ENCODE measurements around the gene MED13L. TPM values are rescaled to one million over a fixed set of nuclear protein-coding genes. Genes with fewer than 3 reads are reported as not detected.

Gene MED13L
- total RNA-seq, 3 donors from 2014 or later: 248 to 387 (median 279) TPM

DNA sequence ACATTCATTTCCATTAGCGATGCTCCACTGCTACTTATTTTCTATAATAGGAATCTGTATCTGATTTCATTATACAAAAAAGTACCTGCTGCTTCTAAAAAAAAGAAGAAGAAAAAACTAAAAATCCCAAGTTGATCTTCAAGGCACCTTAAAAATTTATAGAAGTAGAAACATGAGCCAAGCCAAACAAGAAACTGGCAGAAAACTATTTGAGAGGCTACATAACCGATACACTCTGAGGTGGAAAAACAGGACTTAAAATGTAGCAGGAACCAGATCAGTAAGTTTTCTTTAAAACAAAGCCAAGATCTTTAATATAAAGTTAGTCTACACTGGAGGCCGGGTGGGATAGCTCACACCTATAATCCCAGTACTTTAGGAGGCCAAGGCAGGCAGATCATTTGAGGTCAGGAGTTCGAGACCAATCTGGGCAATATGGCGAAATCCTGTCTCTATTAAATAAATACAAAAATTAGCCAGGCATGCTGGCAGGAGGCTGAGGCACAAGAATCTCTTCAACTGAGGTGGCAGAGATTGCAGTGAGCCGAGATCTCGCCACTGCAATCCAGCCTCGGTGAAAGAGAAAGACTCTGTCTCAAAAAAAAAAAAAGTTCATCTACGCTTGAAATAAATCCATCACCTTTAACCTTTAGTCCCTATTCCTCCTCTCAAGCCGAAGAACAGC, 278.6 kb downstream of the MED13L start:
- Histone ChIP-seq H3K9me3 (no peaks in the 10 kb centered on the region), H3K36me3 (peaks cover 12% of the 10 kb centered on the region), H3K27ac (peak overlapping the region; percentile 56 to 66), H3K4me3 (no peak overlapping the region), H3K27me3 (no peaks in the 10 kb centered on the region), H3K4me1 (peaks cover 0 to 9% of the 10 kb centered on the region in 2 donors)
- no peak for DNase-seq (ENCODE audit: low spot score in 2 of 2)
- TF ChIP-seq POLR2AphosphoS5 (IDR thresholded peaks at IDR 0.05) (no peak), POLR2A (IDR thresholded peaks at IDR 0.05) (no peak)
- TF ChIP-seq, protein P1, sequence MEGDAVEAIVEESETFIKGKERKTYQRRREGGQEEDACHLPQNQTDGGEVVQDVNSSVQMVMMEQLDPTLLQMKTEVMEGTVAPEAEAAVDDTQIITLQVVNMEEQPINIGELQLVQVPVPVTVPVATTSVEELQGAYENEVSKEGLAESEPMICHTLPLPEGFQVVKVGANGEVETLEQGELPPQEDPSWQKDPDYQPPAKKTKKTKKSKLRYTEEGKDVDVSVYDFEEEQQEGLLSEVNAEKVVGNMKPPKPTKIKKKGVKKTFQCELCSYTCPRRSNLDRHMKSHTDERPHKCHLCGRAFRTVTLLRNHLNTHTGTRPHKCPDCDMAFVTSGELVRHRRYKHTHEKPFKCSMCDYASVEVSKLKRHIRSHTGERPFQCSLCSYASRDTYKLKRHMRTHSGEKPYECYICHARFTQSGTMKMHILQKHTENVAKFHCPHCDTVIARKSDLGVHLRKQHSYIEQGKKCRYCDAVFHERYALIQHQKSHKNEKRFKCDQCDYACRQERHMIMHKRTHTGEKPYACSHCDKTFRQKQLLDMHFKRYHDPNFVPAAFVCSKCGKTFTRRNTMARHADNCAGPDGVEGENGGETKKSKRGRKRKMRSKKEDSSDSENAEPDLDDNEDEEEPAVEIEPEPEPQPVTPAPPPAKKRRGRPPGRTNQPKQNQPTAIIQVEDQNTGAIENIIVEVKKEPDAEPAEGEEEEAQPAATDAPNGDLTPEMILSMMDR (IDR thresholded peaks at IDR 0.05): no peak
- intact Hi-C loops (cut with DNase I; ENCODE audit: low total_unique reads): no loop called here

DNA sequence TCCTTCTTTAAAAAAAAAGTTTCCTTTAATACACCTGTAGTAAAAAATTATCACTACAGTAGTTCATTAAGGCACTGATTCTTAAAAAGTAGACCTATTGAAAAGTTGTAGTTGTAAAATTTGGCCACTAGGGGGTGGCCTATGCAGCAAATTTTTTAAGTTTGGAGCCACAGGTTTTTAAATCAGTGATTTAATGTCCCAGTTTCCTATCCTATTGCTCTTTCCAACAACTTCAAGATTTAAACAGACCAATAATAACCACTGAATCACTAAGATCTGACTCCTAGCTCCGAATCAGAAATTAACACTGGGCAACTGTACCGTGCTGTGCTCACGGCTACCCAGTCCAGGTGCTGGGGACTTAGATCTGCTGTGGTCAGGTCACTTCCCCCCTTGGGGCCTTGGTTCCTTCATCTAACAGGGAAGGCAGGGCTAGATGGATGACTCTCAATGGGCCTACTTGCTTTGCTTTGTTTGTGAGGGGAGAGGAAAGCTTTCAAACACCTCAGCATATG, 279.3 kb downstream of the MED13L start:
- Histone ChIP-seq H3K9me3 (no peaks in the 10 kb centered on the region), H3K27me3 (no peaks in the 10 kb centered on the region), H3K4me3 (no peak overlapping the region), H3K36me3 (peaks cover 11% of the 10 kb centered on the region), H3K27ac (peak overlapping the region; percentile 56 to 66), H3K4me1 (peaks cover 0 to 9% of the 10 kb centered on the region in 2 donors)
- TF ChIP-seq, protein P1 (IDR thresholded peaks at IDR 0.05): peak; percentile 76 to 91 (median 83)
- TF ChIP-seq POLR2A (IDR thresholded peaks at IDR 0.05): no peak
- no peak for TF ChIP-seq POLR2AphosphoS5 (IDR thresholded peaks at IDR 0.05)
- intact Hi-C loops (cut with DNase I; ENCODE audit: low total_unique reads): no loop called here
- no peak for DNase-seq (ENCODE audit: low spot score in 2 of 2)

DNA sequence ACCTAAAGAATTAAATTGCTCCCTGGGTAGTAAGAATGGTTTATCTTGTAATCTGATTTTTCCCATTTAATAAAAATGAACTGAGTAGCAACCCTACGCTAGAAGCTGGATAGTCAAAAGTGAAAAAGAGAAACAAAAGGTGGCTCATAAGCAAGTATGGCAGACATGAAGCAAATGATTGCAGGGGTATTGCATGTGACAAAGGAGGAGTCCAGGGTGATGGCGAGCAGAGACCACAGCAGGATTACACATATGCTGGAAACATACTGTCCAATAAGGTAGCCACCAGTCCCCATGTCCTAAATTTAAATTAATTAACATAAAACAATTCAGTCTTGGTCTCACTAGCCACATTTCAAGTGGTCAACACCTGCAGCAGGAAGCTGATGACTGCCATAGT, 283.8 kb downstream of the MED13L start:
- no peaks in the 10 kb centered on the region for H3K4me1 ChIP-seq
- H3K27ac ChIP-seq: no peak overlapping the region
- DNase-seq (ENCODE audit: low spot score in 2 of 2): no peak
- intact Hi-C loops (cut with DNase I; ENCODE audit: low total_unique reads): no loop called here
- H3K9me3 ChIP-seq: no peaks in the 10 kb centered on the region
- no peaks in the 10 kb centered on the region for H3K27me3 ChIP-seq
- no peak for TF ChIP-seq POLR2AphosphoS5 (IDR thresholded peaks at IDR 0.05)
- no peak overlapping the region for H3K4me3 ChIP-seq
- H3K36me3 ChIP-seq: peaks cover 19% of the 10 kb centered on the region

DNA sequence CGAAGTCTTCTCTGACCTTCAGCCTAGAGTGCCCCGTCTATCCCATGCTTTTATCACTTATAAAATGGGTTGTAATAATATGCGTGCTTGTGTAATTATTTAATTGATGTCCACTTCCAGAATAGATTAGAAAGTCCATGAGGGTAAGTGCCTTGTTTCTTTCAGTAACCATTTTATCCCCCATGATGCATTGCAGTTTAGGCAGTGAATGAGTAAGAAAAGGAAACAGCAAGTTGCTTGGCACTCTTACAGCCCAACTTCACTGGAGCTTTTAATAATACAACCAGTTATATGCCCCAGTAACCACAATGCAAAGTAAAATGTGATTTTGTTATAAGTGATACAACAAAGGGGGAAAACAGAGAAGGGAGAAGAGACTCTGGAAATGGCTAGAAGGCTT, 287.3 kb downstream of the MED13L start:
- DNase-seq (ENCODE audit: low spot score in 2 of 2): no peak
- H3K9me3 ChIP-seq: no peaks in the 10 kb centered on the region
- intact Hi-C loops (cut with DNase I; ENCODE audit: low total_unique reads): no loop called here
- H3K36me3 ChIP-seq: peaks cover 13% of the 10 kb centered on the region
- no peaks in the 10 kb centered on the region for H3K4me1 ChIP-seq
- TF ChIP-seq POLR2A (IDR thresholded peaks at IDR 0.05) (no peak), POLR2AphosphoS5 (IDR thresholded peaks at IDR 0.05) (no peak)
- TF ChIP-seq, protein P1 (IDR thresholded peaks at IDR 0.05): no peak
- H3K27me3 ChIP-seq: no peaks in the 10 kb centered on the region
- H3K27ac ChIP-seq: no peak overlapping the region
- no peak overlapping the region for H3K4me3 ChIP-seq

DNA sequence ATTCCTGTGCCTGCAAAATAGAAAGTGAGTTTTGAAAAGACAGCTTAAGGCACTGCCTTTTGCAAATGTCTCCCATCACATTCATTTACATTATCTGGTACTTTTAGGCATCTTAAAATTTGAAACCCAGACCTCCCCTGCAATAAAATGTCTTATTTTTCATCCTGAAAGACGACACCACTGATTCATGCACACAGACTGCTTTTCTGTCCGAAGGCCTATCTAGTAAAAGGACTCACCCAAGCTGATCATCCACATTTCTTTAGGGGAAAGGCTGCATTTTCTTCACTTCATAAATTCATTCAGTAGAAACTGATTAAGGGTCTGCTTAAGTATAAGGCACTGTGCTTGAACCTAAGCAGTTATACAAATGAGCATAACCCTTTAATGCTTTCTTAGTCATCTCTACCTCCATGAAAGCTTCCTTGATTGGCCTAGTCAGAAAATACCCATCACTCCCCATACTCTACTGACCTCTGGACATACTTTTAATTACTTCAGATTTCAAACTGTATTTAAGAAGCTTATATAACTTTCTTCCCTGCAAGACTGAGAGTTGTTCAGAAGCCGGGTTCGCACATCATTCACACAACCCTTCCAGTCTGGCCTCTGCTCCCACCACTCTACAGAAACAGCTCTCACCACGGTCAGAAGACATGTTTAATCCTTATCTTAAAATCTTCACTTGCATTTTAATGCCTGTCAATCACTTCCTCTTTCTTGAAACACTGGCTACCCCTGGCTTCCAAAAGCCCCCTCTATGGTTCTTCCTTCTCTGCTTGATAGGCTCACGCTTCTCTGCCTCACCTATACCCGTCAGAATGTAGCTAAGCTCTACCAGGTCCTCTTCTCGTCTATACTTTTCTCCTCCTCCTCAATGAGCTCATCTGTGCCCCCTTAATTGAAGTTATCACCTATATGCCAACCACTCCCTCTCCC, 288.6 kb downstream of the MED13L start:
- intact Hi-C loops (cut with DNase I; ENCODE audit: low total_unique reads): no loop called here
- no peaks in the 10 kb centered on the region for H3K4me1 ChIP-seq
- no peak overlapping the region for H3K4me3 ChIP-seq
- DNase-seq (ENCODE audit: low spot score in 2 of 2): no peak
- H3K27me3 ChIP-seq: no peaks in the 10 kb centered on the region
- H3K9me3 ChIP-seq: no peaks in the 10 kb centered on the region
- peaks cover 13% of the 10 kb centered on the region for H3K36me3 ChIP-seq
- no peak overlapping the region for H3K27ac ChIP-seq
- TF ChIP-seq, protein P1 (IDR thresholded peaks at IDR 0.05): no peak
- no peak for TF ChIP-seq POLR2AphosphoS5 (IDR thresholded peaks at IDR 0.05)
- no peak for TF ChIP-seq POLR2A (IDR thresholded peaks at IDR 0.05)

Measured in breast epithelium (tissue), 4 donors.